Measurements from ENCODE around the gene TARDBP.
"Not testable (repeated sequence)": the region's sequence is repeated elsewhere in the genome, so short reads cannot be mapped to it uniquely, and the experiment has no call there.

TARDBP gene

DNA sequence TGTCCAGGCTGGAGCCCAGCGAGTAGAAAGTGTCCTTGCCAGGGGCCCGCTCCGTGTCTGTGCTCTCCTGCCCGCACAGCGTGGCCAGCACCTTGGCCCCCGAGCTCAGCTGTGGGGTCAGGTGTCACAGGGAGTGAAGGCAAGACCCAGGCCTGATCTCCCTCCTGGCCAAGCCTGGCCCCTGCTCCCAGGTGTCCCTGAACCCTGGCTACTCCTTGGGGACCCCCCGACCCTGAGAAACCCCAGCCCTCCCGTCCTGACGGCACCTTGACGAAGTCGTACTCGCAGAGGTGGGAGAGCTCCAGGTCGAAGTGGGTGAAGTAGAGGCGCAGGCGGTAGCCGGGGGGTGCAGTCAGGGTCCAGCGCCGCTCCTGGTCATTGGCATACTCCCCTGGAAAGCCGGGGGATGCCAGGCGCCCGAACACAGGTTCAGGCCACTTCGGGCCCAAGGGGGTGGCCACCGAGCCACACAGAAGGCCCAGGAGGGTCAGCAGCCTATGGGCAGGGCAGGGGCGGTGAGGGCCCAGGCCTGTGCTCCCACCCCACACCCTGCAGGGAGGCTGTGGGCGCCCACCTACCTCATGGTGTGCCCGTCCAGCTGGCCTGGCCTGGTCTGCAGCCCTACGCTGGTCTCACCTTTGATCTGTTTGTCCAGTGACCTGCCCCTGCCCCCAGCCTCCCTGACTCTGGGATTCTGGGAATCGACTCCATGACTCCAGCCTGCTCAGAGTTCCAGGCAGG is 34.3 kb downstream of the TARDBP start, which contains the start of gene MASP2:
MASP2 (minus strand) TSS at position 615 of the 741 bp plus-strand sequence; CDS start at position 583, 32 bp downstream.
- Histone ChIP-seq H3K9me3 (ENCODE audit: control insufficient read depth, low read length) (no peaks in the 10 kb centered on the region), H3K36me3 (ENCODE audit: control insufficient read depth, insufficient read depth, low read length) (no peaks in the 10 kb centered on the region), H3K27me3 (ENCODE audit: control insufficient read depth, insufficient read depth, low read length) (no peaks in the 10 kb centered on the region), H3K9ac (ENCODE audit: low read length) (no peak within 1 kb of the TSS), H3K4me3 (ENCODE audit: low read length) (no peak within 1 kb of the TSS), H3K4me1 (ENCODE audit: control insufficient read depth, insufficient read depth, low read length) (no peaks in the 10 kb centered on the region)

DNA sequence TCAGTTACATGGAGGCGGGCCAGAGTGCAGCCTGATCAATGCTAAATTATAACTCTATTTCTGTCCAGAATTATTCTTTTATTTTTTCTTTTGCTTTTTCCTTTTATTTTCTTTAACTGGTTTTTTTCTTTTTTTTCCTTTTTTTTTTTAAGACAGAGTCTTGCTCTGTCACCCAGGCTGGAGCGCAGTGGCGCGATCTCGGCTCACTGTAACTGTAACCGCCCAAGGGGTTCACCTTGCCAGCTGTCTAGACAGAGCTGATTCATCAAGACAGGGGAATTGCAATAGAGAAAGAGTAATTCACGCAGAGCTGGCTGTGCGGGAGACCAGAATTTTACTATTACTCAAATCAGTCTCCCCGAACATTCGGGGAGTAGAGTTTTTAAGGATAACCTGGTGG is 38.7 kb downstream of the TARDBP start:
- not testable (repeated sequence) for H3K4me1 ChIP-seq (ENCODE audit: control insufficient read depth, insufficient read depth, low read length); H3K27me3 ChIP-seq (ENCODE audit: control insufficient read depth, insufficient read depth, low read length); H3K36me3 ChIP-seq (ENCODE audit: control insufficient read depth, insufficient read depth, low read length); H3K9me3 ChIP-seq (ENCODE audit: control insufficient read depth, low read length); H3K9ac ChIP-seq (ENCODE audit: low read length); H3K4me3 ChIP-seq (ENCODE audit: low read length)

DNA sequence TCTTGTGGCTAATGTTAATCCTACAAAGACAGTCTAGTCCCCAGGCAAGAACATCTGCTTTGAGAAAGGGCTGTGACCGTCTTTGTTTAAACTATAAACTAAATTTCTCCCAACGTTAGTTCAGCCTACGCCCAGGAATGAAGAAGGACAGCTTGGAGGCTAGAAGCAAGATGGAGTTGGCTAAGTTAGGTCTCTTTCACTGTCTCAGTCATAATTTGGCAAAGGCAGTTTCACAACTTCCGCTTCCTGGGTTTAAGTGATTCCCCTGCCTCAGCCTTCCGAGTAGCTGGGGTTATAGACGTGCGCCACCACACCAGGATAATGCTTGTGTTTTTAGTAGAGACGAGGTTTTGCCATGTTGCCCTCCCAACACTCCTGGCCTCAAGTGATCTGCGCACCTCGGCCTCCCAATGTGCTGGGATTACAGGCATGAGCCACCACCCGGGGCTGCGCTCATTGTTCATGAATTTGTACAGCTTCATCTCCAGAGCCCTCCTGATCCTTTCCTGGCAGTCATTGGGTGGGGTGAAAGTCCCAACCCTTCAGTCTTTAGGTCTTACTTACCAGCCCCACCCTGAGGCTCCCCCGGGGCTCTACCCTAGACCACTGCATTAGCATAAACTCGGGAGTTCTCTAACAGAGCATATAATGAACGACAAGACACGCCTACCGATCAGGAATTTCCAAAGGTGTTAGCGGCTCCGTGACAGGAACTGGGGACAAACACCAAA is 39.5 kb downstream of the TARDBP start:
- Histone ChIP-seq H3K27me3 (ENCODE audit: control insufficient read depth, insufficient read depth, low read length) (peaks cover 4% of the 10 kb centered on the region), H3K9ac (ENCODE audit: low read length) (no peak overlapping the region), H3K36me3 (ENCODE audit: control insufficient read depth, insufficient read depth, low read length) (no peaks in the 10 kb centered on the region), H3K9me3 (ENCODE audit: control insufficient read depth, low read length) (no peaks in the 10 kb centered on the region), H3K4me3 (ENCODE audit: low read length) (no peak overlapping the region), H3K4me1 (ENCODE audit: control insufficient read depth, insufficient read depth, low read length) (peaks cover 3% of the 10 kb centered on the region)

DNA sequence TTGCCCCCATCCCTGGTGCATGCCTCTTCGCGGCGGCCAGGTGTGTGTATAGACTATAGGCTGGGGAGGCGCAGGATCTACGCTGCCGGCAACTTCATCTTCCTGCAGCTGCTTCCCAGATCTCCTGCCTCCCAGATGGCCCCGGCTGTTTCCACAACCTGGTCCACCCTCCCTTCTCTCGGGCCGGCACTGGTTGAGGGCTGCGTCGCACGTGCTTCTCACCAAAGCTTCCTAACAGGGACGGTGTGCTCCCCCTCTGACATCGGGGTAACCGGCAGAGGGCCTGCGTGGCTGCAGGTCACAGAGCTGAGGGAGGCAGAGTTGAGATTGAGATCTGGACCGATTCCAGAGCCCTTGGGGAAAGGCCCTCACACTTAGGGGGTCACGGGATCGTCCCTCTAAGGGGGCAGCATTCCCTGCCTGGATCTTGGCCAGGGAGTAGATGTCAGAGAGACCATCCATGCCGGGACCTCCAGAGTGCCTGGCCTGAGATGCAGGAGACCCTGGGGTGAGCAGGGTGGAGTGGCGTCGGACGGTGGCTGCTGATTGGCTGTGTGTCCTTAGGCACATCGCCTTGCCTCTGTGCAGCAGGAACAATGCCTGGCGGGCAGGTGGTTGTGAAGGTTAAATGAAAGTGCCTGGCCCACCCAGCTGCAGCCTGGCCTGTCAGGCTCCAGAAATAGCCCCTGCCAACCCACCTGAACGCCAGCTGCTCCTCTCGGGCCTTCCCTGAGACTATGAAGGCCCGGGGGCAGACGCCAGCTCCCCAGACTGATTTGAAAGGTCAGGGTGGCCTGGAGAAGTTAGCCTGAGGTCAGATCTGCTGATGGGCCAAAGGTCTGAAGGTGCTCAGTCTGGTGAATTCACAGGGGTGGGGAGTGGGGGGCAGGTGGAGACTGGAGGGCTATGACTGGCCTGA is 40.6 kb downstream of the TARDBP start:
- Histone ChIP-seq H3K36me3 (ENCODE audit: control insufficient read depth, insufficient read depth, low read length) (no peaks in the 10 kb centered on the region), H3K27me3 (ENCODE audit: control insufficient read depth, insufficient read depth, low read length) (peaks cover 4% of the 10 kb centered on the region), H3K9me3 (ENCODE audit: control insufficient read depth, low read length) (no peaks in the 10 kb centered on the region), H3K4me1 (ENCODE audit: control insufficient read depth, insufficient read depth, low read length) (peaks cover 3% of the 10 kb centered on the region), H3K9ac (ENCODE audit: low read length) (no peak overlapping the region), H3K4me3 (ENCODE audit: low read length) (no peak overlapping the region)

DNA sequence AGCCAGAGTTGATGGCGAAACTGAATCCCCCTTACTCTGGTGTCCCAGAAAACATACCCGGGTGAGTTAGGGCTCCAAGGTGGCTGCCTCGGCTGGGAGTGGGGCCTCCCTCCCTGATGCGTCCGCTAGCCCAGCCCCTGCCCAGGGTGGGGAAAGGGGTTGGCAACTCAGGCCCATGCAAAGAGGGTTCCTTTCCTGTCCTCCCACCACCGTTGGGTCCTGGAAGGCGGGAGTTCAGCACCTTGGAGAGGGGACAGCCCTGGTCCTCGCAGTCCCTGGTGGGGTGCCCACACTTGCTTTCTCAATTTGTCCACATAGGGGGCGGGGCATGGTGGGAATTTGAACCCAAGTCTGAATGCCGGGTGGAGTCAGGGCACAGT is 41.3 kb downstream of the TARDBP start:
- H3K9ac ChIP-seq (ENCODE audit: low read length) = no peak overlapping the region
- no peaks in the 10 kb centered on the region for H3K9me3 ChIP-seq (ENCODE audit: control insufficient read depth, low read length)
- H3K4me1 ChIP-seq (ENCODE audit: control insufficient read depth, insufficient read depth, low read length) = peaks cover 7% of the 10 kb centered on the region
- H3K36me3 ChIP-seq (ENCODE audit: control insufficient read depth, insufficient read depth, low read length) = no peaks in the 10 kb centered on the region
- H3K27me3 ChIP-seq (ENCODE audit: control insufficient read depth, insufficient read depth, low read length) = peaks cover 4% of the 10 kb centered on the region
- no peak overlapping the region for H3K4me3 ChIP-seq (ENCODE audit: low read length)

DNA sequence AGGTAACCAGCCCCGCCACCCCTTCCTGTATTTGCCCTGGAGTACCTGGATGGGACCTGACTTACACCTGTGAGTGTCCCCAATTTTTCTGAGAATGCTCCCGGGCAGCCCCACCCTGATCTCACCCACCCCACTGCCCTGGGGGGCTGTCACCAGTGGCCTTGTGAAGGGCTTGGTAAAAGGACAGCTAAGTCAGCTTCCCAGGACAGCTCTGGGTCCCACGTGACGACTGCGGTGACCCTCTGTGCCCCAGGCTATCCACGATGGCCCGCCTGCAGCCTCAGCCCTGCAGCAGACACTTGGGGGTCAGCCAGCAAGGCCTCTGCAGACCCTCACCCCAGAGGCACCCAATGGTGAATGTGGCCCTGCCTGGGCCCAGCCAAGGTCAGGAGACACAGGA is 41.7 kb downstream of the TARDBP start:
- Histone ChIP-seq H3K9ac (ENCODE audit: low read length) (no peak overlapping the region), H3K36me3 (ENCODE audit: control insufficient read depth, insufficient read depth, low read length) (no peaks in the 10 kb centered on the region), H3K27me3 (ENCODE audit: control insufficient read depth, insufficient read depth, low read length) (peaks cover 4% of the 10 kb centered on the region), H3K4me3 (ENCODE audit: low read length) (no peak overlapping the region), H3K9me3 (ENCODE audit: control insufficient read depth, low read length) (no peaks in the 10 kb centered on the region), H3K4me1 (ENCODE audit: control insufficient read depth, insufficient read depth, low read length) (peaks cover 11% of the 10 kb centered on the region)

DNA sequence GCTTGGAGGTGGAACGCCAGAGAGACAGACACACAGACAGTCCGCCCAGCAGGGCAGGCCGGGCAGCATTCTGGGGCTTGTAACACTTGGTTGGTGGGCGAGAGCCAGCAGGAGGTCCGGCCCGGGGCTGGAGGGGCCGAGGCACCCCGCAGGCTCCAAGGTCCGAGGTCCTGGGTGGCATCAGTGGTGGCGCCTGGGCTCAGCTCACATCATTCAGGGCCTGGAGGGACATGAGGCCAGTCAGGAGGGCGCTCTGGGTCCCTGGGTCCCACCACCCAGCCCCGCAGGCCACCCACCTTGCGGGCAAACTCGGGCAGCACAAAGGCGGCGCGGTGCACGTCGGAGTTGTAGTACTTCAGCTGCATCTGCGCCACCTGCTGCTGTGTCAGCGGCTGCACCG is 42.2 kb downstream of the TARDBP start:
- no peak overlapping the region for H3K9ac ChIP-seq (ENCODE audit: low read length)
- H3K36me3 ChIP-seq (ENCODE audit: control insufficient read depth, insufficient read depth, low read length) = no peaks in the 10 kb centered on the region
- peaks cover 4% of the 10 kb centered on the region for H3K27me3 ChIP-seq (ENCODE audit: control insufficient read depth, insufficient read depth, low read length)
- H3K9me3 ChIP-seq (ENCODE audit: control insufficient read depth, low read length) = no peaks in the 10 kb centered on the region
- H3K4me1 ChIP-seq (ENCODE audit: control insufficient read depth, insufficient read depth, low read length) = peaks cover 13% of the 10 kb centered on the region
- no peak overlapping the region for H3K4me3 ChIP-seq (ENCODE audit: low read length)

DNA sequence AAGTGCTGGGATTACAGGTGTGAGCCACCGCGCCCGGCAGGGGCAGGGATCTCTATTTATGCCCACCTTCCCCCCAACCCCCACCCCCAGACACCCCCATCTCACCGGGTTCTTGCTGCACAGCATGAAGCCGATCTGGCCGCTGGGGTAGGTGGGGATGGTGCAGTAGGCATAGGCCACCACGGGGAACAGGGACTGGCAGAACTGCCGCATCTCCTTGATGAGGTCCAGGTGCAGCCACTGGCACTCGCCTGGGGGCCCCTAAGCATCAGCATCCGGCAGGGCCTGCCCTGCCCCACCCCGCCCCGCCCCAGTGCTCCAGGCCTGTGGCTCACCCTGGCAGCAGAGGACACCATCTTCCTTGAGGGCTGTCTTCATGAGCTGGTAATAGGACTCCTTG is 43.2 kb downstream of the TARDBP start:
- Histone ChIP-seq H3K4me1 (ENCODE audit: control insufficient read depth, insufficient read depth, low read length) (peaks cover 14% of the 10 kb centered on the region), H3K36me3 (ENCODE audit: control insufficient read depth, insufficient read depth, low read length) (no peaks in the 10 kb centered on the region), H3K27me3 (ENCODE audit: control insufficient read depth, insufficient read depth, low read length) (peaks cover 4% of the 10 kb centered on the region), H3K9me3 (ENCODE audit: control insufficient read depth, low read length) (no peaks in the 10 kb centered on the region), H3K4me3 (ENCODE audit: low read length) (no peak overlapping the region), H3K9ac (ENCODE audit: low read length) (no peak overlapping the region)

DNA sequence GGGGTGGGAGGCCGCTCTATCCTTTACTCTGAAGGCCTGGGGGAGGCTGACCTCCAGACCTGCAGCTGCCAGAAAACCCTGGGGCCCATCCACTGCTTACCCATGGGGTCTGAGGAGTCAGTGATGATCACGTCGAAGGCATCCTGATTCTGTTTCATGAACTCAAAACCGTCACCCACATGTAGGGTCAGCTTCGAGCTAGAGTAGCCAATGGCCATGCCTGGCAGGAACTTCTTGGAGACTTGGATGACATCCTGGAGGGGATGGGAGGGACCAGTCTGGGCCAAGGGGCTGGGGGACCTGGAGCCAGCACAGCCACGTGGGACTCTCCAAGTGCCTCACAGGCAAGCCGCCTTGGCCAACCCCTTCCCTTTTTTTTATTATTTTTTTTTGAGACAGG is 44.0 kb downstream of the TARDBP start:
- H3K9ac ChIP-seq (ENCODE audit: low read length) = no peak overlapping the region
- H3K36me3 ChIP-seq (ENCODE audit: control insufficient read depth, insufficient read depth, low read length) = no peaks in the 10 kb centered on the region
- H3K27me3 ChIP-seq (ENCODE audit: control insufficient read depth, insufficient read depth, low read length) = peaks cover 4% of the 10 kb centered on the region
- H3K4me3 ChIP-seq (ENCODE audit: low read length) = no peak overlapping the region
- no peaks in the 10 kb centered on the region for H3K9me3 ChIP-seq (ENCODE audit: control insufficient read depth, low read length)
- H3K4me1 ChIP-seq (ENCODE audit: control insufficient read depth, insufficient read depth, low read length) = peaks cover 22% of the 10 kb centered on the region

DNA sequence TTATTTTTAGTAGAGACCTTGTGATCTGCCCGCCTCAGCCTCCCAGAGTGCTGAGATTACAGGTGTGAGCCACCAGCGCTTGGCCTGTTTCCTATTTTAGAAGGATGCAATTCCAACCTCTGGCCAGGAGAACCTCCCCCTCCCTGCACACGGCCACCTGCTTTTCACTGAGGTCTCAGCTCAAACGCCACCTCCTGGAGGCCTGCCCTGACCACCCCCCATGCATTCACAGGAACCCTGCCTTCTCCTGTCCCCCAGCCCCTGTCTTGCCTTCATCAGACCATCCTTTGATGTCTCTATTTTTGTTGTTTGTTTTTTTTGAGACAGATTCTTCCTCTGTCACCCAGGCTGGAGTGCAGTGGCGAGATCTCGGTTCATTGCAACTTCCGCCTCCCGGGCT is 45.0 kb downstream of the TARDBP start:
- H3K4me1 ChIP-seq (ENCODE audit: control insufficient read depth, insufficient read depth, low read length) = peaks cover 22% of the 10 kb centered on the region
- H3K4me3 ChIP-seq (ENCODE audit: low read length) = no peak overlapping the region
- no peak overlapping the region for H3K9ac ChIP-seq (ENCODE audit: low read length)
- H3K27me3 ChIP-seq (ENCODE audit: control insufficient read depth, insufficient read depth, low read length) = no peaks in the 10 kb centered on the region
- no peaks in the 10 kb centered on the region for H3K9me3 ChIP-seq (ENCODE audit: control insufficient read depth, low read length)
- H3K36me3 ChIP-seq (ENCODE audit: control insufficient read depth, insufficient read depth, low read length) = no peaks in the 10 kb centered on the region

DNA sequence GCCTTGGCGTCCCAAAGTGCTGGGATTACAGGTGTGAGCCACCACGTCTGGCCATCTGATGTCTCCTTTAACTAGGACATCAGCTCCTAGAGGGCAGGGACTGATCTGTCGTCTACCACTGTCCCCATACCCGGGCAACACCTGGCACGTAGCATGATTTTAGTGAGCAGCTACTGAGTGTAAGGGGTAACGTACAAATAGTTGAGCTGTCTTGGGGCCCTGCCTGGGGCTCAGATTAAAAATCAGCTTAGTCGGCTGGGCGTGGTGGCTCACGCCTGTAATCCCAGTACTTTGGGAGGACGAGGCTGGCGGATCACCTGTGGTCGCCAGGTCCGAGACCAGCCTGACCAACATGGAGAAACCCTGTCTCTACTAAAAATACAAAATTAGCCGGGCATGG is 45.6 kb downstream of the TARDBP start:
- Histone ChIP-seq H3K4me1 (ENCODE audit: control insufficient read depth, insufficient read depth, low read length) (peaks cover 21% of the 10 kb centered on the region), H3K9me3 (ENCODE audit: control insufficient read depth, low read length) (no peaks in the 10 kb centered on the region), H3K4me3 (ENCODE audit: low read length) (no peak overlapping the region), H3K9ac (ENCODE audit: low read length) (no peak overlapping the region), H3K36me3 (ENCODE audit: control insufficient read depth, insufficient read depth, low read length) (no peaks in the 10 kb centered on the region), H3K27me3 (ENCODE audit: control insufficient read depth, insufficient read depth, low read length) (no peaks in the 10 kb centered on the region)
